Stimulated activated CD4-positive, alpha-beta T cell treated with anti-CD3 and anti-CD28 coated beads, Interleukin-2, amount 100 ng/mL, for 4 hours (primary cell): ENCODE results near the gene RENBP.
A peak's percentile ranks its signal among the peaks of the same experiment; 100 is the strongest.

Experiments used
- DNase-seq: peaks from one replicate; pipeline ENCODE4 v3.0.0-alpha.2; 2020; ENCODE audit warnings: low read depth

The RENBP gene

GRCh38 chrX:153887385-153887784, 57.1 kb downstream of the RENBP start:
- no peak for DNase-seq

- no peak for DNase-seq
Observed at GRCh38 chrX:153886915-153887314, 57.5 kb downstream of the RENBP start.

GRCh38 chrX:153885968-153886903, 58.2 kb downstream of the RENBP start, which contains the start of gene L1CAM:
L1CAM (minus strand) TSS chrX:153886173; CDS start chrX:153875836, 10,337 bp downstream.
- DNase-seq, result peak; percentile 27
